Kidney (tissue), 14 donors: ENCODE results near the gene EFCAB11. TPM values are rescaled to one million over a fixed set of nuclear protein-coding genes. Genes with fewer than 3 reads are reported as not detected.

ENCODE experiments used
- DNase-seq, 5 donors: peaks; one replicate each; pipeline ENCODE4 v3.0.0-alpha.2; 2013 to 2020
- FAIRE-seq: peaks from 2 replicates; lab custom pipeline; 2012; peaks lifted over from hg19 to GRCh38; lab: Jason Lieb, UNC
- H3K27ac ChIP-seq, 2 donors: one replicate each; pipeline ENCODE4 v1.7.0; 2013; ENCODE audit warnings: low read depth in 2 of 2, low read length in 2 of 2, inconsistent platforms in 1 of 2
- H3K27me3 ChIP-seq: one replicate; pipeline ENCODE4 v1.7.1; 2013; ENCODE audit warnings: low read length, inconsistent platforms; ENCODE audit not compliant: control insufficient read depth, insufficient read depth
- H3K36me3 ChIP-seq, 3 donors: one replicate each; pipeline versions ENCODE4 v1.7.0 to v1.7.1; 2013; ENCODE audit warnings: low read length in 3 of 3, control low read depth in 1 of 3, inconsistent platforms in 1 of 3; ENCODE audit not compliant: insufficient read depth in 3 of 3, control insufficient read depth in 2 of 3
- H3K4me1 ChIP-seq, 3 donors: one replicate each; pipeline versions ENCODE4 v1.7.0 to v1.7.1; 2013; ENCODE audit warnings: low read length in 3 of 3, inconsistent platforms in 1 of 3, low read depth in 1 of 3; ENCODE audit not compliant: control insufficient read depth in 2 of 3, insufficient read depth in 2 of 3
- H3K4me3 ChIP-seq, 3 donors: one replicate each; pipeline versions ENCODE4 v1.7.0 to v1.8.1; 2013; ENCODE audit warnings: low read length in 3 of 3, control low read depth in 1 of 3, inconsistent platforms in 1 of 3
- H3K9ac ChIP-seq, 3 donors: one replicate each; pipeline versions ENCODE4 v1.7.0 to v1.7.1; 2013; ENCODE audit warnings: low read length in 3 of 3, control low read depth in 1 of 3, inconsistent platforms in 1 of 3
- H3K9me3 ChIP-seq, 3 donors: one replicate each; pipeline versions ENCODE4 v1.7.0 to v1.7.1; 2013; ENCODE audit warnings: low read length in 3 of 3, control low read depth in 1 of 3, inconsistent platforms in 1 of 3; ENCODE audit not compliant: control insufficient read depth in 2 of 3, insufficient read depth in 1 of 3
- intact Hi-C: fragments of 100-400 bp; cut with DNase I; formaldehyde crosslinking; loops from one replicate; pipeline ENCODE4 v1.11.1; 2022
- polyA plus RNA-seq: library from polyadenylated mRNA; stranded (reverse); fragments of 350-450 nt; fragmentation: Illumina TruSeq; extraction: RNeasy Lipid Tissue Mini Kit (QIAGEN cat#74804); gene quantifications from one replicate; pipeline ENCODE4 v1.2.3, GENCODE V29; 2014; ENCODE audit warnings: low read depth, low replicate concordance; ENCODE audit not compliant: insufficient read depth
- total RNA-seq: library from RNA; stranded (reverse); fragmentation: NEBNext Ultra II Directional; extraction: Animal tissue kit (Norgen Biotek cat#: 25700); gene quantifications from one replicate; pipeline ENCODE4 v1.2.1, GENCODE V29; 2021
- TF ChIP-seq, protein P1 (sequence below): IDR thresholded peaks from 3 replicates; pipeline ENCODE4 v1.5.1; 2012; ENCODE audit warnings: mild to moderate bottlenecking, moderate library complexity, borderline replicate concordance; ENCODE audit not compliant: insufficient read depth; ENCODE audit errors: extremely low read depth
- donor health status: control.
- donor health status: control.
- donor health status: control.
- donor health status: control.
- donor health status: control.
- donor health status: DM: yes; HTN: yes; CAD: no.
- donor health status: Normal renal cell carcinoma (clear cell type).

The EFCAB11 gene
- total and polyA plus RNA-seq, 2 donors from 2014 or later = 8.4 to 8.9 TPM

DNA sequence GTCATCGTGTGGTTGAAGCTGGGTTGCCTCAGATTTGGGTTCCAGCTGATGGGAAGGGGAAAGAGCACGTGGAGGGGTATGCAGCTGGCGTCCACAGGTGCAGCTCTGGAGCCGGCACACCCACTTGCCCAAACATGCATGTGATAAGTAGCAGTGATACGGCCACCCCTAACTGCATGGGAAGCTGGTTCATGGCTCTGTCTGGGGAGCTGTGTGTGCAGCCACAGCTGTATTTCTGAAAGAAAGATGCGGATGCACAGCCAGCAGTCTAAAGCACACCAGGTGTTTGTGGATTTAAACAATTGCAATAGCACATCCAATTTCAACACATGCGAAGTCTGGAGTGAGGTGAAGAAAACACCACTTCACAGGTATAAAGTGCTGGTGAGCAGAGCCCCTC lies 181.4 kb downstream of the EFCAB11 start:
- Histone ChIP-seq H3K36me3 (no peaks in the 10 kb centered on the region), H3K9me3 (no peaks in the 10 kb centered on the region), H3K27ac (no peak overlapping the region), H3K27me3 (no peaks in the 10 kb centered on the region), H3K4me3 (no peak overlapping the region), H3K4me1 (no peaks in the 10 kb centered on the region), H3K9ac (no peak overlapping the region)
- intact Hi-C loops = no loop called here
- no peak for FAIRE-seq
- TF ChIP-seq, protein P1, sequence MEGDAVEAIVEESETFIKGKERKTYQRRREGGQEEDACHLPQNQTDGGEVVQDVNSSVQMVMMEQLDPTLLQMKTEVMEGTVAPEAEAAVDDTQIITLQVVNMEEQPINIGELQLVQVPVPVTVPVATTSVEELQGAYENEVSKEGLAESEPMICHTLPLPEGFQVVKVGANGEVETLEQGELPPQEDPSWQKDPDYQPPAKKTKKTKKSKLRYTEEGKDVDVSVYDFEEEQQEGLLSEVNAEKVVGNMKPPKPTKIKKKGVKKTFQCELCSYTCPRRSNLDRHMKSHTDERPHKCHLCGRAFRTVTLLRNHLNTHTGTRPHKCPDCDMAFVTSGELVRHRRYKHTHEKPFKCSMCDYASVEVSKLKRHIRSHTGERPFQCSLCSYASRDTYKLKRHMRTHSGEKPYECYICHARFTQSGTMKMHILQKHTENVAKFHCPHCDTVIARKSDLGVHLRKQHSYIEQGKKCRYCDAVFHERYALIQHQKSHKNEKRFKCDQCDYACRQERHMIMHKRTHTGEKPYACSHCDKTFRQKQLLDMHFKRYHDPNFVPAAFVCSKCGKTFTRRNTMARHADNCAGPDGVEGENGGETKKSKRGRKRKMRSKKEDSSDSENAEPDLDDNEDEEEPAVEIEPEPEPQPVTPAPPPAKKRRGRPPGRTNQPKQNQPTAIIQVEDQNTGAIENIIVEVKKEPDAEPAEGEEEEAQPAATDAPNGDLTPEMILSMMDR = no peak
- DNase-seq = no peak

DNA sequence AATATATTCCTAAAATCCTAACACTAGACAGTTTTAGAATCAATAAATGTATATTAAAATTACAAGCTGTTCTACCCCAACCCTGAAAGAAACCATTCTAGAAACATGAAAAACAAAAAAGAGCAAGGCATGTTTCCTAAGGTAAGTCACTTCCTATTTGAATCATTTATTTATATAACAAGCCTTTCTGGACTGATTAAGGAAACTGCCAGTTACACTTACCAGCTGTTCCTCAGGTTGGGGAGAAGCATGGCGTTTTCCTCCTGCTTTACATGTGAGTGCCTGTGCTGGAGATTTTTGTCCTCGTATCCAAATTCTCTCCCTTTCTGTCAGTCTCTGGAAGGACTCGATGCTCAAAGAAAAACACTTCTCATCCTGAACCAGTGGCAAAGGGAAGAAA lies 183.3 kb downstream of the EFCAB11 start:
- Histone ChIP-seq H3K9me3 (no peaks in the 10 kb centered on the region), H3K9ac (no peak overlapping the region), H3K36me3 (no peaks in the 10 kb centered on the region), H3K27me3 (no peaks in the 10 kb centered on the region), H3K27ac (no peak overlapping the region), H3K4me3 (no peak overlapping the region), H3K4me1 (no peaks in the 10 kb centered on the region)
- TF ChIP-seq, protein P1 = no peak
- peak in 2 of 5 donors; percentile 19 to 57 for DNase-seq
- no peak for FAIRE-seq
- intact Hi-C loops = no loop called here

DNA sequence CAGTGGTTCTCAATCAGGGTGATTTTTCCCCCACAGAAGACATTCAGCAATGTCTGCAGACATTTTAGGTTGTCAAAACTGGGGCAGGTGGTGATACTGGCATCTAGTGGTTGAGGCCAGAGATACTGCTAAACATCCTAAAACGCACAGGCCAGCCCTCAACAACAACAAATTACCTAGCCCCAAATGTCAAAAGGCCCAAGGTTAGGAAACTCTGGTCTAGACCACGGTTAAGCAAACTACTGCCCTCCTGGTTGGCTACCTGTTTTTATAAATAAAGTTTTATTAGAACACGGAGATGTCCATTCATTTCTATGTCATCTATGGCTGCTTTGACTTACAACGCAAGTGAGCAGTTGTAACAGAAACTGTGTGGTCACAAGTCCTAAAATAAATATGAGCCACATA lies 186.7 kb downstream of the EFCAB11 start:
- no peak overlapping the region for H3K4me3 ChIP-seq
- intact Hi-C loops = no loop called here
- TF ChIP-seq, protein P1 = peak; percentile 61
- no peaks in the 10 kb centered on the region for H3K4me1 ChIP-seq
- H3K9me3 ChIP-seq = no peaks in the 10 kb centered on the region
- FAIRE-seq = no peak
- DNase-seq = peak in 3 of 5 donors; percentile 17 to 39 (median 29)
- H3K36me3 ChIP-seq = no peaks in the 10 kb centered on the region
- H3K27me3 ChIP-seq = no peaks in the 10 kb centered on the region
- H3K27ac ChIP-seq = no peak overlapping the region
- H3K9ac ChIP-seq = no peak overlapping the region

DNA sequence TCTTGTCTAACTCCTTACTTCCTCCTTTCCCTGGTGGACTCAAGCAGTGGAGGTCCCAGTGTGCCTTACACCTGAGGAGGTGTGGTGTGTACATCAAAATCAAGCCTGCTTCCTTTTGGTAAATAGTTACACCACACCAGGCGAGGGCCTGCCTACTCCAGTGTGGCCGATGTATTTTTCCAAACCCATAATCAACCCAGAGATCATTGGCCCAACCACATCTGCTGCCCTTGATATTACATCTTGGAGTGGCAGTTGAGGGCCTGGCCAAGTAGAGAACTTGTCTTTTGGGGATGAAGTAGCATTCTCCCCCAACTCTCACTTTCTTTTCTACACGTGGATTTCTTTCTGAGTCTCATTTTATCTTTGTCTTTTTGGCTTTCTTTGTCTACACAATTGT lies 187.4 kb downstream of the EFCAB11 start:
- Histone ChIP-seq H3K4me1 (no peaks in the 10 kb centered on the region), H3K27ac (no peak overlapping the region), H3K27me3 (no peaks in the 10 kb centered on the region), H3K9me3 (no peaks in the 10 kb centered on the region), H3K36me3 (no peaks in the 10 kb centered on the region), H3K9ac (no peak overlapping the region), H3K4me3 (no peak overlapping the region)
- FAIRE-seq (no peak), DNase-seq (no peak)
- intact Hi-C loops = no loop called here
- TF ChIP-seq, protein P1 = no peak
